Esophagus (tissue), 2 donors: ENCODE results near the gene GTF2IRD1. TPM values are rescaled to one million over a fixed set of nuclear protein-coding genes. Genes with fewer than 3 reads are reported as not detected.

Experiments used
- H3K27ac ChIP-seq, 2 donors: one replicate each; pipeline ENCODE4 v1.5.1; 2013; ENCODE audit warnings: low read depth in 2 of 2, mild to moderate bottlenecking in 2 of 2, inconsistent platforms in 1 of 2, low read length in 1 of 2, moderate library complexity in 1 of 2
- H3K27me3 ChIP-seq, 2 donors: one replicate each; pipeline ENCODE4 v1.6.1; 2013; ENCODE audit warnings: low read length in 2 of 2, control low read depth in 1 of 2, mild to moderate bottlenecking in 1 of 2; ENCODE audit not compliant: insufficient read depth in 2 of 2, control insufficient read depth in 1 of 2
- H3K36me3 ChIP-seq, 2 donors: one replicate each; pipeline ENCODE4 v1.6.1; 2013; ENCODE audit warnings: low read length in 1 of 2; ENCODE audit not compliant: control insufficient read depth in 2 of 2, insufficient read depth in 2 of 2
- H3K4me1 ChIP-seq, 2 donors: one replicate each; pipeline ENCODE4 v1.6.1; 2013; ENCODE audit warnings: low read length in 1 of 2; ENCODE audit not compliant: control insufficient read depth in 2 of 2, insufficient read depth in 2 of 2
- H3K4me3 ChIP-seq, 2 donors: one replicate each; pipeline ENCODE4 v1.5.1; 2013; ENCODE audit warnings: low read length in 2 of 2, mild to moderate bottlenecking in 2 of 2, low read depth in 1 of 2, moderate library complexity in 1 of 2
- H3K9me3 ChIP-seq, 2 donors: one replicate each; pipeline ENCODE4 v1.6.1; 2013; ENCODE audit warnings: mild to moderate bottlenecking in 2 of 2, low read depth in 1 of 2, low read length in 1 of 2, moderate library complexity in 1 of 2; ENCODE audit not compliant: control insufficient read depth in 2 of 2, insufficient read depth in 1 of 2
- WGBS, 2 donors: extraction: QIAGEN DNeasy Blood & Tissue Kit; methylation state at CpG; one replicate each; pipeline ENCODE4 v1.1.7; 2013; 5-methylcytosine and 5-hydroxymethylcytosine counted together
- polyA plus RNA-seq, 2 donors: library from polyadenylated mRNA; stranded (reverse); fragments of 200-250 nt; gene quantifications; one replicate each; pipeline ENCODE4 v1.2.3, GENCODE V29; 2013
- donor health status: healthy with polysubstance abuse.
- donor health status: Bipolar disorder and iron deficiency.

Gene GTF2IRD1
- polyA plus RNA-seq, 2 donors = 30.4 to 43.4 TPM

DNA sequence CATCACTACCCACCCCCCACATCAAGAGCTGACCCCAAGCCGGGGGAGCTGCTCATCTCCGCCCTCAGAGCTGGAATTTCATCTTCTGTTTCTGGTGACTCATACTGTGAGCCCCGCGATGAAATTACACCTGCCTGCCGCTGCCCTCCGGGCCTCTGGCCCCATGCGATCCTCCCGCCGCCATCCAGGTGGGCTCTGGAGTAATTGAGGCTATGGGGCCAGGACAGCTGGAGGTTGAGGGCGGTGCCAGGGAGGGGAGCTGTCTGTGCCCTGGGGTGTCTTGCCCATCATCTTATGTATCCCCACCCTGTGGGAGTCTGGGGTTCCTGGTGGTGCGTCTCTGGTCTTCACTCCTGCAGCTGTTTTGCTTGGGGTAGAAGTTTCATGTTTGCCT, 9.0 kb downstream of the GTF2IRD1 start:
- Histone ChIP-seq H3K27ac (peak overlapping the region; percentile 51 to 84), H3K36me3 (peaks cover 3 to 4% of the 10 kb centered on the region in 2 donors), H3K9me3 (no peaks in the 10 kb centered on the region), H3K27me3 (no peaks in the 10 kb centered on the region), H3K4me1 (peaks cover 7 to 15% of the 10 kb centered on the region in 2 donors), H3K4me3 (no peak overlapping the region)
- 51 to 73% methylated on average over 11 of the region's 11 CpGs for WGBS, 2 donors

DNA sequence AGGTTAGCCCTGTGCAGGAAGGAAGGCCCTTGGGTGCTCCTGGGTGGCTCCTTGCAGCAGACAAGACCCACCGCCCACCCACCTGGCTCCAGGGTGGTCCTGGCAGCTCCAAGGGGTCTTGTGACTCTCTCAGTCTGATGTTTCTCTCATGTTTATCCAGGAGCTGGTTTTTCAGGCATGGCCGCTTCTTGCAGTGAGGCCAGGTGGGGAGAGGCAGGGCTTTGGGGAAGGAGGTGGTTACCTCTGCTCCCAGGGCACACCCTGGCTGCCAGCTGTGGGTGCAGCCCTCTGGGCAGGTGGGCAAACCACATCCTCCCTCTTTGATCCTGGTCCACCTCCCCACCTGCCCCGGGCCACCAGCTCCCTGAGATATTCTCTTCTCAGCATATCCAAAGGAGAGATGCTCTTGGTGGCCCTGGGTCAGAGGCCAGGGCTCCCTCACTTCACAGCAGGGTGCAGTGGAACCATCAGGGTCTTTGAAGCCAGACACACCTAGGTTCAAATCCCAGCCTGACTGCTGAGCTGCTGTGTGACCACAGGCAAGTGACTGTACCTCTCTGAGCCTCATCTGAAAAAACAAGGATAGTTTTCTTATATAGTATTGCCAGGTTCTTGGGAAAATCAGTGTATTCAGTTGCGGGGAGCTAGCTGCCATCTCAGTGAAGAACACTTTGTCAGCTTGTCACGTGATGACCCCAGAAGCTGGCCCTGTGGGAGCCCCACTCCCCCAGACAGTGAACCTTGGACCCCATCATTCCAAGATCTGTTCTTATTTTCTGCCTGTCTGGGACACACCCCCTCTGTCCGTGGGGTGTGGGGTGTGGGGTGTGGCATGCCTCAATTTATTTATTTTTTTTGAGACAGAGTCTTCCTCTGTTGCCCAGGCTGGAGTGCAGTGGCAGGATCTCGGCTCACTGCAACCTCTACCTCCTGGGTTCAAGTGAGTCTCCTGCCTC, 11.5 kb downstream of the GTF2IRD1 start:
- Histone ChIP-seq H3K4me1 (peaks cover 7 to 15% of the 10 kb centered on the region in 2 donors), H3K4me3 (no peak overlapping the region), H3K36me3 (peaks cover 0 to 4% of the 10 kb centered on the region in 2 donors), H3K27me3 (no peaks in the 10 kb centered on the region), H3K27ac (peak overlapping the region; percentile 88 to 92), H3K9me3 (no peaks in the 10 kb centered on the region)
- WGBS, 2 donors = 58 to 61% methylated on average over 7 of the region's 7 CpGs

DNA sequence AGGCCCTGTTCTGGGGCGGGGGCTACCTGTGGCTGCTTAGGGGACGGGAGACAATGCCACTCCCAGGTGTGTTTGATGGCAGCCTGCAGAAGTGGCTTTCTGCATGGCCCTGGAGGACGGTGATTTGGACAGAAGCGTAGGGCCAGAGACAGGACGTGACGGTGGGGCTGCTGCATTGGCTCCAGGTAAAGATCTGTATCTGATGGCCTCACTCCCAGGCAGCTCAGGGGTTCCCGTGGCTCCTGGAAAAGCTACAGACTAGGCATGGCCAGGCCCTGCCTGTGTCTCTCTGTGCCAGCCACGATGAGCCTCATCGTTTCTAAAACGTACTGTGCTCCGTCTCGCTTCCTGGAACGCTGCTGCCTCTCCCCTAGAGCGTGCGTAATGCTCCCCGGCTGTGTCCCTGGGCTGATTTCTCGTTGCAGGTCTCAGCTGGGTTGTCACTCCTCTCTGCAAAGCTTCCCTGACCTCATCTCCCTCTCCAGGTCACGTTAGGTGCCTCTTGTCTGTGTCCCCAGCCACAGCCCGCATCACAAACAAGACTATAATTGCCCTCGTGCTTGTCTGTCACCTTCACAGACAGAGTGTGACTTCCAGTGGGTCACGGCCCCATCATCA, 12.6 kb downstream of the GTF2IRD1 start:
- Histone ChIP-seq H3K27ac (peak overlapping the region; percentile 88 to 92), H3K4me1 (peaks cover 7 to 15% of the 10 kb centered on the region in 2 donors), H3K36me3 (peaks cover 0 to 4% of the 10 kb centered on the region in 2 donors), H3K4me3 (no peak overlapping the region), H3K27me3 (no peaks in the 10 kb centered on the region), H3K9me3 (no peaks in the 10 kb centered on the region)
- 59 to 69% methylated on average over 21 of the region's 21 CpGs for WGBS, 2 donors

DNA sequence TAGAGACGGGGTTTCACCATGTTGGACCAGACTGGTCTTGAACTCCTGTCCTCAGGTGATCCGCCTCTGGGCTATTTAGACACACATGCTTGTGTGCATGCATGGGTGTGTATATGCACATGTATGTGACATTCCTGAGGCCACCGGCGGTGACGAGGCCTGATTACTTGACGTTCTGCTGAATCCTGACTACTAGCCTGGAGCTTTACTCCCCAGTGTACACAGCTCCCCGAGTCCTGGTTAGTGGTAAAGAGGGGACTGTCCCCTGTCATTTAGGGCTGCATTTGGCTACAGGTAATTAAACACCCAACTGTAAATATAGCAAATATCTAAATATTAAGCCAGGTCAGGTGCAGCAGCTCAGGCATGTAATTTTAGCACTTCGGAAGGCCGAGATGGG, 14.2 kb downstream of the GTF2IRD1 start:
- Histone ChIP-seq H3K27me3 (no peaks in the 10 kb centered on the region), H3K36me3 (peaks cover 2 to 4% of the 10 kb centered on the region in 2 donors), H3K27ac (peak overlapping the region; percentile 12 to 58), H3K4me1 (peaks cover 7 to 15% of the 10 kb centered on the region in 2 donors), H3K4me3 (no peak overlapping the region), H3K9me3 (no peaks in the 10 kb centered on the region)
- WGBS, 2 donors = 67 to 75% methylated on average over 9 of the region's 9 CpGs

DNA sequence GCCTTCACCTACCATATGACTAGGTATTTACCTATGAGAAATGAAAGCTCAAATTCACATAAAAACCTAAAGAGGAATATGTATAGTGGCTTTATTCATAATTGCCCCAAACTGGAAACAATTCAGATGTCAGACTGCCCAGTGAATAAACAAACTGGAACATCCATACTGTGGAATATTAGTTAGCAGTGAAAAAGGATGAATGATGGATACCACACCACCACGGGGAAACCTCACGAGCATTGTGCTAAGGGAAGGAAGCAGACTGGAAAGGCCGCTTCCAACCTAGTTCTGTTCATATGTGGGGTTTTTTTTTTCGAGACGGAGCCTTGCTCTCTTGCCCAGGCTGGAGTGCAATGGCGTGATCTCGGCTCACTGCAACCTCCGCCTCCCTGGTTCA, 16.8 kb downstream of the GTF2IRD1 start:
- Histone ChIP-seq H3K27ac (no peak overlapping the region), H3K9me3 (no peaks in the 10 kb centered on the region), H3K36me3 (peaks cover 0 to 5% of the 10 kb centered on the region in 2 donors), H3K4me3 (no peak overlapping the region), H3K27me3 (no peaks in the 10 kb centered on the region), H3K4me1 (peaks cover 0 to 13% of the 10 kb centered on the region in 2 donors)
- WGBS, 2 donors = 95 to 97% methylated on average over 8 of the region's 8 CpGs

DNA sequence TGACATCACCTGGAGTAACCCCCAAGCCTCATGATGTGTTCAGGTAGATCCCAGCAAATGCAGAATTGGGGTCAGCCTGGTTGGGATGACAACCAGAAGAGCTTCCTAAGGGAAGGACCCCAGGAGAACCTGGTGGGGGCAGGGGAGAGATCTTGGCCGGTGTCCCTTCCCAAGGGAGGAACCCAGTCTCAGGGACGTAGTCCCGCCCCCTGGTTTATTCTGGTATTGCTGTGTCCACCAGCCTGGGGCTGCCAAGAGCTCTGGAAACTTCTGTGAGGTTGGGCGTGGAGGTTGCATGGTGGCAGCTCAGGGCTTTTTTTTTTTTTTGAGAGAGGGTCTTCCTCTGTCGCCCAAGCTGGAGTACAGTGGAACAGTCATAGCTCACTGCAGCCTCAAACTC, 19.4 kb downstream of the GTF2IRD1 start:
- Histone ChIP-seq H3K36me3 (peaks cover 0 to 5% of the 10 kb centered on the region in 2 donors), H3K9me3 (no peaks in the 10 kb centered on the region), H3K27me3 (no peaks in the 10 kb centered on the region), H3K4me1 (peaks cover 3 to 22% of the 10 kb centered on the region in 2 donors), H3K27ac (no peak overlapping the region), H3K4me3 (no peak overlapping the region)
- 74 to 85% methylated on average over 5 of the region's 5 CpGs for WGBS, 2 donors

DNA sequence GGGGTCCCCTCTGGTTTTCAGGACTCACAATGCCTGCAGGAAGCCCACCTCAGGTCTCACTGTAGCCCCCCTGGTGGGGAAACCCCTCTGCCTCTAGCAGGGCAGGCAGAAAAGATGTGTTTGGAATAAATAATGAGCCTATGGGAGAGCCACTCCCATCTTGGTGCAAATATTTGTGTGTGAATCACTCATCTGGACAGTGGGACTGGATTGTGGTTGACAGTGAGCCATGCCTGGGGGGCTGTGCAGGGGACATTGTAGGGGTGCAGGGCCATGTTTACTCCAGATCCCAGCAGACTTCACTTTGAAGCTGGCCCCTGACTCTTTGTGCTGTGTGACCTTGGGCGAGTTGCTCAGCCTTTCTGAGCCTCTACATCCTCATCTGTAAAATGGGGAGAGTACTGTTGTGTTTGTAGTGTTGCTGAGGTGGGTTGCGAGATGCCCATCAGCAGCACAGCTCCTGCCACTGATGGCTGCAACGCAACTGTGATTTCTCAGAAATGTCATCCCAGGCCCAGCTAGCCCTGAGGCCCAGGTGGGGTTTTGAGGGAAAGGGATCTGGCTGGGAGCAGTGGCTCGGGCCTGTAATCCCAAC, 20.7 kb downstream of the GTF2IRD1 start:
- Histone ChIP-seq H3K27ac (peak overlapping the region in 1 of 2 donors; percentile 54), H3K36me3 (peaks cover 0 to 5% of the 10 kb centered on the region in 2 donors), H3K4me1 (peaks cover 7 to 28% of the 10 kb centered on the region in 2 donors), H3K4me3 (no peak overlapping the region), H3K27me3 (no peaks in the 10 kb centered on the region), H3K9me3 (no peaks in the 10 kb centered on the region)
- WGBS, 2 donors = 86 to 93% methylated on average over 4 of the region's 4 CpGs

DNA sequence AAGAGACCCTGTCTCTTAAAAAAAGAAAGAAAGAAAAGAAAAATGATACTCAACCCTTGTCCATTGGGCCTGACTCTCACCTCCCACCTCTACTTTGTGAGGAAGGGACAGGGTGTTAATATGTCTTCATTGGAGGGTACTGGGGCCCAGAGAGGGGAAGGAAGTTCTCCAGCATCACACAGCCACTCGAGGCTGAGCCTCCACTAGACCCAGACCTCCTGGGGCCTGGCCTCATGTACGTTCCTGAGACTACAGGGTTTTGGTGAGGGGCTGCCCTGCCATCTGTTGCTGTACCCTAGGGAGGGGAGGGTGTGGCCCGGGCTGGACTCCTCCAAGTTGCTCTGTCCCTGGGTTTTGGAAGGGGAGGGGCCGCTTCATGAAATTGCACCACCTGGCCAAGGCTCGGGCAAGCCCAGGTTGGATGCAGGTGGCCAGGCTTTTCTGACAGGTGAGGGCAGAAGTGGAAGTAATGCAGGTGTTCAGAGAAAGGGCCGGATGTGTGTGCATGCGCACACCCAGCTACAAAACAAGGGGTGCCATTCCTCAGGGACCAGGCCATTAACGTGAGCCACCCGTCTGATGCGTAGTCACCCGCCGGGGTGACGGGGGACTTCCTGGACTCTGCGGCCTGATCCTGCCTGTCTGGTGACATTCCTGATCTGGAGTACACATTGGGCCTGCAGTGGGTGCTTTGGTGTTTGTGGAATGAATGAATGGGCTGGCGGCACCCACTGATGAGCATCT, 21.7 kb downstream of the GTF2IRD1 start:
- H3K4me1 ChIP-seq = peaks cover 8 to 33% of the 10 kb centered on the region in 2 donors
- WGBS, 2 donors = 55 to 60% methylated on average over 15 of the region's 15 CpGs
- H3K27ac ChIP-seq = peak overlapping the region; percentile 81 to 91

DNA sequence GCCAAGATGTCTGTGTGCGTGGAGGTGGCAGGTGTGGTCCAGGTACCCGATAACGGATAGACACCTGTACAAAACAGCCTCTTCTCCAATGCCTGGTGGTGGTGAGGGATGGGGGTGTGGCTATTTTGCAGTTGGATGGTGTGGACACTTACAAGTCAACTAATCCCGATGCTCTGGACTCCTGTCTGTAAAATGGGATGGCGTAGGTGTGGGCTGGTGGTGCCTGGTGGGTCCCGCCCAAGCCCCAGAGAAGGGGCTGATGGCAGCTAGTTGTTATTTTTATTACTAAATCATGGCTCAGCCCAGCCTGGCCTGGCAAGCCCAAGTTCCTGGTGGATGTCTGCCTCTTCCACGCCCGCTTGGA, 22.3 kb downstream of the GTF2IRD1 start:
- H3K27ac ChIP-seq = peak overlapping the region; percentile 81 to 91
- peaks cover 0 to 5% of the 10 kb centered on the region in 2 donors for H3K36me3 ChIP-seq
- no peaks in the 10 kb centered on the region for H3K9me3 ChIP-seq
- no peaks in the 10 kb centered on the region for H3K27me3 ChIP-seq
- no peak overlapping the region for H3K4me3 ChIP-seq
- H3K4me1 ChIP-seq = peaks cover 8 to 37% of the 10 kb centered on the region in 2 donors
- WGBS, 2 donors = 56 to 57% methylated on average over 8 of the region's 8 CpGs

More for the DNA sequence above, 21.7 kb downstream of the GTF2IRD1 start:
- H3K27me3 ChIP-seq = no peaks in the 10 kb centered on the region
- H3K36me3 ChIP-seq = peaks cover 0 to 5% of the 10 kb centered on the region in 2 donors
- no peaks in the 10 kb centered on the region for H3K9me3 ChIP-seq
- H3K4me3 ChIP-seq = no peak overlapping the region
